H9 (cell line): ENCODE results near the gene TPPP. TPM values are rescaled to one million over a fixed set of nuclear protein-coding genes. Genes with fewer than 3 reads are reported as not detected.
A peak's percentile ranks its signal among the peaks of the same experiment; 100 is the strongest.

Experiments
- DNase-seq: peaks from one replicate; pipeline ENCODE4 v3.0.0-alpha.2; 2017
- H2AFZ ChIP-seq: one replicate; pipeline ENCODE4 v1.6.1; 2013; ENCODE audit warnings: mild to moderate bottlenecking, low read length, control low read depth, moderate library complexity
- H2AK5ac ChIP-seq: 2 replicates; pipeline ENCODE4 v1.6.1; 2013; ENCODE audit warnings: low read length, control low read depth, mixed read lengths; ENCODE audit not compliant: insufficient read length
- H2BK120ac ChIP-seq: one replicate; pipeline ENCODE4 v1.6.1; 2013; ENCODE audit warnings: low read depth, mild to moderate bottlenecking, low read length, control low read depth, inconsistent platforms; ENCODE audit not compliant: poor library complexity, severe bottlenecking
- H2BK12ac ChIP-seq: 2 replicates; pipeline ENCODE4 v1.6.1; 2013; ENCODE audit warnings: low read length, control low read depth, mixed read lengths, low read depth; ENCODE audit not compliant: insufficient read length
- H2BK15ac ChIP-seq: 2 replicates; pipeline ENCODE4 v1.6.1; 2013; ENCODE audit warnings: low read depth, low read length, control low read depth
- H2BK20ac ChIP-seq: one replicate; pipeline ENCODE4 v1.6.1; 2013; ENCODE audit warnings: low read depth, mild to moderate bottlenecking, low read length, control low read depth, inconsistent platforms; ENCODE audit not compliant: poor library complexity, severe bottlenecking
- H2BK5ac ChIP-seq: 2 replicates; pipeline ENCODE4 v1.6.1; 2013; ENCODE audit warnings: low read length, control low read depth, mixed read lengths; ENCODE audit not compliant: insufficient read length
- H3K14ac ChIP-seq: 2 replicates; pipeline ENCODE4 v1.6.1; 2013; ENCODE audit warnings: low read length, control low read depth; ENCODE audit not compliant: insufficient read depth
- H3K18ac ChIP-seq: 2 replicates; pipeline ENCODE4 v1.6.1; 2013; ENCODE audit warnings: low read depth, mild to moderate bottlenecking, mixed read lengths, low read length, control low read depth; ENCODE audit not compliant: insufficient read length
- H3K23ac ChIP-seq: 2 replicates; pipeline ENCODE4 v1.6.1; 2013; ENCODE audit warnings: low read length, control low read depth, mixed read lengths, low read depth; ENCODE audit not compliant: insufficient read length
- H3K23me2 ChIP-seq: 2 replicates; pipeline ENCODE4 v1.6.1; 2013; ENCODE audit warnings: low read depth, mild to moderate bottlenecking, mixed read lengths, low read length, control low read depth; ENCODE audit not compliant: insufficient read length, poor library complexity, severe bottlenecking
- H3K27ac ChIP-seq: 2 replicates; pipeline ENCODE4 v1.5.1; 2013; ENCODE audit warnings: low read length, control low read depth, mixed read lengths, low read depth; ENCODE audit not compliant: insufficient read length
- H3K27me3 ChIP-seq: 2 replicates; pipeline ENCODE4 v1.6.1; 2013; ENCODE audit warnings: low read length, control low read depth, inconsistent platforms; ENCODE audit not compliant: insufficient read depth
- H3K4ac ChIP-seq: 2 replicates; pipeline ENCODE4 v1.6.1; 2013; ENCODE audit warnings: low read depth, mild to moderate bottlenecking, control low read depth, inconsistent platforms, low read length, moderate library complexity
- H3K4me1 ChIP-seq: 2 replicates; pipeline ENCODE4 v1.6.1; 2013; ENCODE audit warnings: low read length, control low read depth, inconsistent platforms; ENCODE audit not compliant: insufficient read depth
- H3K4me2 ChIP-seq: 2 replicates; pipeline ENCODE4 v1.6.1; 2013; ENCODE audit warnings: low read length, control low read depth, mixed read lengths; ENCODE audit not compliant: insufficient read length, insufficient read depth
- H3K56ac ChIP-seq: 2 replicates; pipeline ENCODE4 v1.6.1; 2013; ENCODE audit warnings: low read depth, mild to moderate bottlenecking, mixed read lengths, low read length, control low read depth; ENCODE audit not compliant: insufficient read length
- H3K79me1 ChIP-seq: 2 replicates; pipeline ENCODE4 v1.6.1; 2013; ENCODE audit warnings: low read depth, mild to moderate bottlenecking, moderate library complexity, low read length, control low read depth, inconsistent platforms; ENCODE audit not compliant: insufficient read depth, poor library complexity, severe bottlenecking
- H3K79me2 ChIP-seq: 2 replicates; pipeline ENCODE4 v1.6.1; 2013; ENCODE audit warnings: low read length, control low read depth, inconsistent platforms; ENCODE audit not compliant: insufficient read depth
- H3K9ac ChIP-seq: 2 replicates; pipeline ENCODE4 v1.6.1; 2013; ENCODE audit warnings: low read length, control low read depth, mixed read lengths; ENCODE audit not compliant: insufficient read length; ENCODE audit errors: extremely low read depth
- H3K9me3 ChIP-seq: one replicate; pipeline ENCODE4 v1.6.1; 2013; ENCODE audit warnings: low read depth, low read length, inconsistent platforms; ENCODE audit not compliant: control insufficient read depth
- H3T11ph ChIP-seq: one replicate; pipeline ENCODE4 v1.6.1; 2013; ENCODE audit warnings: mild to moderate bottlenecking, low read length, control low read depth, inconsistent platforms
- H4K20me1 ChIP-seq: one replicate; pipeline ENCODE4 v1.6.1; 2013; ENCODE audit not compliant: control insufficient read depth, insufficient read length, insufficient read depth
- H4K5ac ChIP-seq: 2 replicates; pipeline ENCODE4 v1.6.1; 2013; ENCODE audit warnings: low read depth, mild to moderate bottlenecking, mixed read lengths, low read length, control low read depth; ENCODE audit not compliant: insufficient read length
- H4K8ac ChIP-seq: replicated peaks from 2 replicates; pipeline ENCODE4 v1.6.1; 2013; ENCODE audit warnings: low read length, control low read depth, mixed read lengths, low read depth; ENCODE audit not compliant: insufficient read length
- H4K91ac ChIP-seq: 2 replicates; pipeline ENCODE4 v1.6.1; 2013; ENCODE audit warnings: low read depth, mild to moderate bottlenecking, moderate library complexity, mixed read lengths, low read length, control low read depth; ENCODE audit not compliant: insufficient read length
- H3K27ac Mint-ChIP-seq, 3 experiments: 2 replicates in 2 of 3; 3 replicates in 1 of 3; pipeline ENCODE4 v1.8.0; 2020 to 2021; ENCODE audit warnings: mixed read lengths in 3 of 3, mild to moderate bottlenecking in 1 of 3, moderate library complexity in 1 of 3
- H3K27me3 Mint-ChIP-seq: 2 replicates; pipeline ENCODE4 v1.8.0; 2021; ENCODE audit warnings: low read depth, mild to moderate bottlenecking, moderate library complexity, mixed read lengths
- H3K36me3 Mint-ChIP-seq, 3 experiments: 2 replicates in 2 of 3; 3 replicates in 1 of 3; pipeline ENCODE4 v1.8.0; 2020 to 2021; ENCODE audit warnings: low read depth in 3 of 3, mixed read lengths in 3 of 3; ENCODE audit not compliant: insufficient read depth in 1 of 3
- H3K4me1 Mint-ChIP-seq, 2 experiments: 2 replicates each; pipeline ENCODE4 v1.8.0; 2020; ENCODE audit warnings: mixed read lengths in 2 of 2
- H3K4me3 Mint-ChIP-seq, 2 experiments: 2 replicates in 1 of 2; 3 replicates in 1 of 2; pipeline ENCODE4 v1.8.0; 2020 to 2021; ENCODE audit warnings: mild to moderate bottlenecking in 2 of 2, mixed read lengths in 2 of 2, moderate library complexity in 1 of 2
- H3K9me3 Mint-ChIP-seq, 2 experiments: 2 replicates in 1 of 2; 3 replicates in 1 of 2; pipeline ENCODE4 v1.8.0; 2020; ENCODE audit warnings: mild to moderate bottlenecking in 2 of 2, mixed read lengths in 2 of 2, moderate library complexity in 1 of 2
- CTCF ChIP-seq: fragments of 200-600 bp; sonication (generic); conservative IDR thresholded peaks from 3 replicates; pipeline ENCODE4 v1.8.0; 2021; ENCODE audit warnings: antibody characterized with exemption, mild to moderate bottlenecking
- WGBS: extraction: QIAGEN DNeasy Blood & Tissue Kit; methylation state at CpG from one replicate; pipeline ENCODE4 v1.1.7; 2013; ENCODE audit warnings: missing lambda C conversion rate, low lambda C conversion rate, mixed read lengths; ENCODE audit not compliant: insufficient read length; ENCODE audit errors: extremely low coverage; 5-methylcytosine and 5-hydroxymethylcytosine counted together
- total RNA-seq: library from RNA; stranded (reverse); gene quantifications from 2 replicates; pipeline ENCODE4 v1.2.1, GENCODE V29; 2021

Gene TPPP
- total RNA-seq, 1 experiment from 2014 or later, result 0.44 TPM

DNA sequence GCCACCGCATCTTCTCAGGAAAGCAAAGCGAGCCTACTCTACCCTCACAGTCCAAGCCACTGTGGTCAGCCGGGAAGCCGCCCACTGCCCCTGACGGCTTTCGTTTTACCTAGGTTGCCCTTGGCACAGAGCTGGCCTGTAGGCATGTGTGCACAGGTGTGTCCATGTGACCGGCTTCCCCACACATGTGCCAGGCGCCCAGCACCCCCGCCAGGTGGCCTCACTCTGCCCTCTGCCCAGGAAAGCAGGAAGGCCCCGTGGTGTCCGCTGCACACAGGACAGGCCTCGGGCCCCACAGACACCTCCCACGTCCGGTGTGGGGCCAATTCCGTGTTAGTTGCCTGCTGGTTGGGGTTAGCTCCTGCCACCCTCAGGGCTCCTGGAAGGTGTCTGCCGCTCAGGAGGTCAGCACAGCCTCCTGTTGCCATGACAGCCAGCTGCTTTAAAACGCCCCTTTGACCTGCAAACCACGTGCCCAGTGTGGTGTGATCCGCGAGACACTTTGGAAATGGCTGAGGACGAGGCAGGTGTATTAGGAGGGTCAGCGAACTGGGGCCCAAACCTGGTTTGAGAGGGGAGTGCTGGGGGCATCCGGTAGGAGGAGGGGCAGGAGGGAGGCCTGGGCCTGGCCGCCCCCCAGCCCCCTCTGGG is 28.7 kb downstream of the TPPP start:
- H2BK120ac ChIP-seq, result no peak overlapping the region
- H3K27ac ChIP-seq, result no peak overlapping the region
- no peak overlapping the region for H3K56ac ChIP-seq
- no peak overlapping the region for H3K14ac ChIP-seq
- H3K4me3 Mint-ChIP-seq, result no peak overlapping the region
- no CpG with 5 or more reads among the region's 24 CpGs for WGBS
- no peak overlapping the region for H4K5ac ChIP-seq
- no peak overlapping the region for H2BK20ac ChIP-seq
- H3K79me1 ChIP-seq, result no peaks in the 10 kb centered on the region
- no peak overlapping the region for H2BK15ac ChIP-seq
- no peaks in the 10 kb centered on the region for H3K4me1 ChIP-seq
- peak overlapping the region in 1 of 3 experiments; percentile 86; a peak in 1 of 7 replicates for H3K27ac Mint-ChIP-seq
- no peak overlapping the region for H3K9ac ChIP-seq
- H3K27me3 Mint-ChIP-seq, result no peaks in the 10 kb centered on the region
- H3T11ph ChIP-seq, result no peak overlapping the region
- no peaks in the 10 kb centered on the region for H3K9me3 ChIP-seq
- peaks cover 20 to 49% (median 49%) of the 10 kb centered on the region in 3 experiments for H3K36me3 Mint-ChIP-seq
- no peaks in the 10 kb centered on the region for H3K9me3 Mint-ChIP-seq
- no peaks in the 10 kb centered on the region for H3K79me2 ChIP-seq
- H3K18ac ChIP-seq, result no peak overlapping the region
- no peaks in the 10 kb centered on the region for H3K23me2 ChIP-seq
- no peaks in the 10 kb centered on the region for H4K20me1 ChIP-seq
- H2BK12ac ChIP-seq, result no peak overlapping the region
- no peak overlapping the region for H4K91ac ChIP-seq
- H3K23ac ChIP-seq, result no peak overlapping the region
- no peak overlapping the region for H3K4ac ChIP-seq
- no peak overlapping the region for H3K4me2 ChIP-seq
- no peak overlapping the region for H2AFZ ChIP-seq
- H2AK5ac ChIP-seq, result no peak overlapping the region
- DNase-seq, result no peak
- H2BK5ac ChIP-seq, result no peak overlapping the region
- no peaks in the 10 kb centered on the region for H3K4me1 Mint-ChIP-seq
- H3K27me3 ChIP-seq, result no peaks in the 10 kb centered on the region
- H4K8ac ChIP-seq, result no peak overlapping the region
- TF ChIP-seq CTCF, result no peak
